ENCODE measurements around the gene GNGT2. TPM values are rescaled to one million over a fixed set of nuclear protein-coding genes. Genes with fewer than 3 reads are reported as not detected.

GNGT2 gene
- total RNA-seq, 4 donors from 2014 or later: 1.4 to 1.7 TPM; not detected in 2

DNA sequence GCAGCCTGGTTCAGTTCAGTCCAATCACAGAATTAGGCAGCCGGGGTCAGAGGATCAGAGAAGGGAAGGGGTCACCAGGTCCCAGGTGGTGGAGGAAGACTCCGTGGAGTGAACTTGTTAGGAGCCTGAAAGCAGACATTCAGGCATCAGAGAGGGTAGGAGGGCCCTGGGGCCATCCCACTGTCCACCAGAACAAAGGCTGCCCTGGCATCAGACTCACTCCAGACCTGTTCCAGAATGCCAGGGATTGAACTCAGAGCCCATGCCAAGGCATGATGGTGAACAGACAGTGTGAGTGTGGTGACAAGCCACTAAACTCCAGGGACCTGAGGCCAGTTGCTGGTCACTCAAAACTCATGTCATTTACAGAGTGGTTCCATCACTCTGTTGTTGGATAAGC lies 40.2 kb downstream of the GNGT2 start:
- Histone ChIP-seq H3K36me3 (no peaks in the 10 kb centered on the region), H3K4me3 (no peak overlapping the region), H3K9me3 (peaks cover 0 to 7% (median under 1%) of the 10 kb centered on the region in 3 donors), H3K27ac (no peak overlapping the region), H3K4me1 (no peaks in the 10 kb centered on the region), H3K27me3 (peaks cover 0 to 93% (median 0%) of the 10 kb centered on the region in 4 donors)
- intact Hi-C loops (cut with DNase I): no loop called here
- no peak for DNase-seq
- no peak for TF ChIP-seq POLR2A (IDR thresholded peaks at IDR 0.05)
- TF ChIP-seq, protein P1, sequence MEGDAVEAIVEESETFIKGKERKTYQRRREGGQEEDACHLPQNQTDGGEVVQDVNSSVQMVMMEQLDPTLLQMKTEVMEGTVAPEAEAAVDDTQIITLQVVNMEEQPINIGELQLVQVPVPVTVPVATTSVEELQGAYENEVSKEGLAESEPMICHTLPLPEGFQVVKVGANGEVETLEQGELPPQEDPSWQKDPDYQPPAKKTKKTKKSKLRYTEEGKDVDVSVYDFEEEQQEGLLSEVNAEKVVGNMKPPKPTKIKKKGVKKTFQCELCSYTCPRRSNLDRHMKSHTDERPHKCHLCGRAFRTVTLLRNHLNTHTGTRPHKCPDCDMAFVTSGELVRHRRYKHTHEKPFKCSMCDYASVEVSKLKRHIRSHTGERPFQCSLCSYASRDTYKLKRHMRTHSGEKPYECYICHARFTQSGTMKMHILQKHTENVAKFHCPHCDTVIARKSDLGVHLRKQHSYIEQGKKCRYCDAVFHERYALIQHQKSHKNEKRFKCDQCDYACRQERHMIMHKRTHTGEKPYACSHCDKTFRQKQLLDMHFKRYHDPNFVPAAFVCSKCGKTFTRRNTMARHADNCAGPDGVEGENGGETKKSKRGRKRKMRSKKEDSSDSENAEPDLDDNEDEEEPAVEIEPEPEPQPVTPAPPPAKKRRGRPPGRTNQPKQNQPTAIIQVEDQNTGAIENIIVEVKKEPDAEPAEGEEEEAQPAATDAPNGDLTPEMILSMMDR (IDR thresholded peaks at IDR 0.05): no peak
- 38% methylated on average over 2 of the region's 2 CpGs; no CpG with 5 or more reads in 1 of the 2 donors for WGBS, 2 donors

- intact Hi-C loops (cut with DNase I): no loop called here
- Histone ChIP-seq H3K27ac (no peak overlapping the region), H3K4me3 (no peak overlapping the region), H3K9me3 (no peaks in the 10 kb centered on the region), H3K27me3 (peaks cover 0 to 98% (median 0%) of the 10 kb centered on the region in 4 donors), H3K36me3 (no peaks in the 10 kb centered on the region), H3K4me1 (no peaks in the 10 kb centered on the region)
- 59 to 67% methylated on average over 5 to 9 of the region's 9 CpGs for WGBS, 2 donors
- DNase-seq: no peak
- TF ChIP-seq, protein P1 (IDR thresholded peaks at IDR 0.05): no peak
- TF ChIP-seq POLR2A (IDR thresholded peaks at IDR 0.05): no peak
Observed at GRCh38 chr17:49168706-49169105, 41.7 kb downstream of the GNGT2 start.

DNA sequence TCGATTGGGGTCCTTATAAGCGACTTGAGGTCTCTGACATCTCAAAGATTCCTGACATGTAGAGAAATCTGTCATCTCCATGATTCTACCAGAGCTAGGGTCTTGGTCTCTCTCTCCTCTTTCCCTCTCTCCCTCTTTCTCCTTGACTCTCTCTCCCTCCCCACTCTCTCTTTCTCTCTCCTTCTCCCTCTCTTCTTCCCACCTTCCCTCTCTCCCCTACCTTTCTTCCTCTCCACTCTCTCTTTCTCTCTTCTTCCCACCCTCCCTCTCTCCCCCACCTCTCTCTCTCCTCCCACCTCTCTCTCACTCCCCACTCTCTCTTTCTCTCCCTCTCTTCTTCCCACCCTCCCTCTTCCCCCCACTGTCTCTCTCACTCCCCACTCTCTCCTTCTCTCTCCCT lies 45.2 kb downstream of the GNGT2 start:
- no peak for DNase-seq
- Histone ChIP-seq H3K4me3 (no peak overlapping the region), H3K36me3 (no peaks in the 10 kb centered on the region), H3K27ac (no peak overlapping the region), H3K4me1 (no peaks in the 10 kb centered on the region), H3K9me3 (no peaks in the 10 kb centered on the region), H3K27me3 (peaks cover 0 to 87% (median 0%) of the 10 kb centered on the region in 4 donors)
- WGBS, 2 donors: 91 to 95% methylated on average over 2 of the region's 2 CpGs
- no peak for TF ChIP-seq POLR2A (IDR thresholded peaks at IDR 0.05)
- TF ChIP-seq, protein P1 (IDR thresholded peaks at IDR 0.05): no peak
- intact Hi-C loops (cut with DNase I): no loop called here

DNA sequence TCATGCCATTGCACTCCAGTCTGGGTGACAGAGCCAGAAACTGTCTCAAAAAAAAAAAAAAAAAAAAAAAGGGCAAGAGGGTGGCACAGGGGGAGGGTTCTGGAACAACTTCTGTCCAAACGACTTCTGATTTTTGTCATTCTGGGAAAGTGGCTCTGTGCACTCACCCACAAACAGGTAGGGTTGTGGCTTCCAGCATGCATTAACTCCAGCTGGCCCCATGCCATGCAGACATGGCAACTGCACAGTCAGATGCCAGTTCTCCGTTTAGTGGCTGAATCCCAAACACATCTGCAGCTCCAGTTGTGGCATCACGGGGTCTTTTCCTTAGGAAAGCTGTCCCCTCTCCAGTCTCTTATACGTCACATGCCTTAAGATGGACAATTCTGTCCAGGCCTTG lies 47.5 kb downstream of the GNGT2 start:
- DNase-seq: no peak
- Histone ChIP-seq H3K9me3 (no peaks in the 10 kb centered on the region), H3K27ac (no peak overlapping the region), H3K4me1 (no peaks in the 10 kb centered on the region), H3K4me3 (no peak overlapping the region), H3K36me3 (no peaks in the 10 kb centered on the region), H3K27me3 (peaks cover 0 to 87% (median 0%) of the 10 kb centered on the region in 4 donors)
- 58 to 62% methylated on average over 4 of the region's 4 CpGs for WGBS, 2 donors
- intact Hi-C loops (cut with DNase I): no loop called here
- TF ChIP-seq, protein P1 (IDR thresholded peaks at IDR 0.05): no peak
- TF ChIP-seq POLR2A (IDR thresholded peaks at IDR 0.05): no peak

DNA sequence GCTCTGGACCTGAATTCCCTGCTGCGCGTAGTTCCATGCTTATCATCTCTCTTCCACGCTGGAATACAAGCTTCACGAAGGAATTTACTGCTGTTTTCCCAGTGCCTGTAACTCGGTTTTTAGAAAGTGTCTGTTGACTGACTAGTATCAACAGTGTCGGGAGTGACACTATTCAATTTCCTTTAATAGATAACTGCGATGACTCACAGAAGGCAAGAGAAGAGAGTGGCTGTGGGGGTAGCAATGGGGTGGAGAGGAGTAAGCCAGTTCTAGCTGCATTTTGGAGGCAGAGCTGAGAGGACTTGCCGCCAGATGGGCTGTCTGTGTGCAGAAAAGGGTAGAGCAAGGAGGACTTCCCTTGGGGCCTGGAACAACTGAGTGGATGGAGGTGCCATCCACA lies 52.6 kb downstream of the GNGT2 start:
- Histone ChIP-seq H3K27me3 (peaks cover 0 to 87% (median 0%) of the 10 kb centered on the region in 4 donors), H3K36me3 (no peaks in the 10 kb centered on the region), H3K4me3 (no peak overlapping the region), H3K4me1 (no peaks in the 10 kb centered on the region), H3K27ac (no peak overlapping the region), H3K9me3 (no peaks in the 10 kb centered on the region)
- TF ChIP-seq POLR2A (IDR thresholded peaks at IDR 0.05): no peak
- TF ChIP-seq, protein P1 (IDR thresholded peaks at IDR 0.05): no peak
- WGBS, 2 donors: 44 to 66% methylated on average over 8 of the region's 8 CpGs
- no peak for DNase-seq
- intact Hi-C loops (cut with DNase I): no loop called here

Measured in esophagus squamous epithelium (tissue), 5 donors.